Mucosa of descending colon (tissue), 3 donors: ENCODE results near the gene NIPSNAP2. TPM values are rescaled to one million over a fixed set of nuclear protein-coding genes. Genes with fewer than 3 reads are reported as not detected.

Source experiments
- ATAC-seq: fragments of 200-7000 bp; cut with Tn5 transposase; one replicate; pipeline ENCODE4 v1.9.1; 2020; ENCODE audit warnings: mild to moderate bottlenecking, moderate library complexity
- DNase-seq, 3 donors: peaks; one replicate each; pipeline ENCODE4 v3.0.0-alpha.2; 2020
- H3K36me3 ChIP-seq: fragments of 200-600 bp; one replicate; pipeline ENCODE4 v1.8.0; 2021; ENCODE audit warnings: low read depth, mild to moderate bottlenecking
- H3K4me1 ChIP-seq: fragments of 200-600 bp; one replicate; pipeline ENCODE4 v1.8.0; 2021; ENCODE audit warnings: low read depth, mild to moderate bottlenecking
- H3K4me3 ChIP-seq: fragments of 200-600 bp; one replicate; pipeline ENCODE4 v1.8.0; 2021; ENCODE audit warnings: mild to moderate bottlenecking
- H3K9me3 ChIP-seq: fragments of 200-600 bp; one replicate; pipeline ENCODE4 v1.8.0; 2021; ENCODE audit warnings: mild to moderate bottlenecking
- CTCF ChIP-seq: fragments of 200-600 bp; IDR thresholded peaks from one replicate; pipeline ENCODE4 v1.8.0; 2022; ENCODE audit warnings: antibody characterized with exemption, mild to moderate bottlenecking
- intact Hi-C, 2 donors: fragments of 100-400 bp; cut with DNase I in 1 of 2; cut with micrococcal nuclease in 1 of 2; formaldehyde crosslinking; loops; one replicate each; pipeline versions ENCODE4 v1.11.0 to v1.11.1; 2022; cut with DNase I, micrococcal nuclease
- long read RNA-seq, 2 donors: library from polyadenylated mRNA; unstranded; transcript quantifications; one replicate each; pipeline ENCODE4 v2.0.0, GENCODE V29; 2019 to 2021
- total RNA-seq, 3 donors: library from RNA; stranded (reverse); fragmentation: NEBNext Ultra II Directional in 2 of 3; extraction: Animal tissue kit (Norgen Biotek cat#: 25700) in 2 of 3; gene quantifications; one replicate each; pipeline versions ENCODE4 v1.2.1 to v1.2.4, GENCODE V29; 2021 to 2023
- donor health status: DM: no; HTN: no; CAD: no; lungs with moderate emphysema.
- donor health status: DM: no; HTN: no; CAD: no.
- donor health status: DM: no; HTN: yes; CAD: no.

Gene NIPSNAP2
- total RNA-seq, result 100 to 1,000 TPM in 1 of 3 donors, 10 to 100 TPM in 2; 59.4 to 101 (median 60.8) TPM
- long read RNA-seq, donor 1, full-length matches to known transcripts, result 115 of 135 reads
- long read RNA-seq, donor 1, partial matches to known transcripts, result 8 of 135 reads
- long read RNA-seq, donor 1, other reads (novel, unspliced or antisense), result 12 of 135 reads
- long read RNA-seq, donor 2, transcript NIPSNAP2-201 (10 exons, 1,999 nt), result major isoform, 45 of 53 reads
- long read RNA-seq, donor 2, partial matches to known transcripts, result 0 of 53 reads
- long read RNA-seq, donor 2, other reads (novel, unspliced or antisense), result 8 of 53 reads

GRCh38 chr7:55964261-55965099, at the start of gene NIPSNAP2:
NIPSNAP2 (plus strand) TSS chr7:55964585; CDS start chr7:55964610, 25 bp downstream.
- intact Hi-C loops, result no loop called here
- H3K4me3 ChIP-seq, result peak within 1 kb of the TSS; percentile 46
- DNase-seq (peak; percentile 81 to 92 (median 91)), ATAC-seq (peak; percentile 94)
- no peaks in the 10 kb centered on the region for H3K36me3 ChIP-seq
- no peaks in the 10 kb centered on the region for H3K4me1 ChIP-seq
- no peaks in the 10 kb centered on the region for H3K9me3 ChIP-seq
- TF ChIP-seq CTCF, result peak; percentile 62

- no peak for DNase-seq
- no peaks in the 10 kb centered on the region for H3K9me3 ChIP-seq
- intact Hi-C loops, result no loop called here
- no peaks in the 10 kb centered on the region for H3K4me1 ChIP-seq
- H3K36me3 ChIP-seq, result no peaks in the 10 kb centered on the region
- no peak overlapping the region for H3K4me3 ChIP-seq
- no peak for TF ChIP-seq CTCF
- no peak for ATAC-seq
Observed at GRCh38 chr7:55917771-55918170, 46.6 kb upstream of the NIPSNAP2 start.

- no peaks in the 10 kb centered on the region for H3K4me1 ChIP-seq
- no peak for TF ChIP-seq CTCF
- no peaks in the 10 kb centered on the region for H3K9me3 ChIP-seq
- intact Hi-C loops, result no loop called here
- no peak overlapping the region for H3K4me3 ChIP-seq
- ATAC-seq, result no peak
- DNase-seq, result no peak
- H3K36me3 ChIP-seq, result no peaks in the 10 kb centered on the region
Observed at GRCh38 chr7:55928006-55928767, 36.2 kb upstream of the NIPSNAP2 start.

GRCh38 chr7:55931421-55932151, 32.8 kb upstream of the NIPSNAP2 start:
- DNase-seq (no peak), ATAC-seq (no peak)
- peaks cover 9% of the 10 kb centered on the region for H3K9me3 ChIP-seq
- no peak overlapping the region for H3K4me3 ChIP-seq
- H3K36me3 ChIP-seq, result no peaks in the 10 kb centered on the region
- intact Hi-C loops, result no loop called here
- no peak for TF ChIP-seq CTCF
- H3K4me1 ChIP-seq, result no peaks in the 10 kb centered on the region

- no peak for TF ChIP-seq CTCF
- Histone ChIP-seq H3K4me1 (no peaks in the 10 kb centered on the region), H3K4me3 (no peak overlapping the region), H3K9me3 (peaks cover 58% of the 10 kb centered on the region), H3K36me3 (no peaks in the 10 kb centered on the region)
- intact Hi-C loops, result no loop called here
- no peak for DNase-seq
- ATAC-seq, result no peak
Observed at GRCh38 chr7:55939514-55940123, 24.8 kb upstream of the NIPSNAP2 start.
